A549 treated with RU486 at 1 μM for 4 hours (cell line): ENCODE measurements around the gene WDR17. TPM values are rescaled to one million over a fixed set of nuclear protein-coding genes. Genes with fewer than 3 reads are reported as not detected.

Experiments used
- total RNA-seq: library from RNA; stranded (reverse); fragments of 200-300 nt; extraction: Qiagen RNA extraction; gene quantifications from 5 replicates; pipeline ENCODE4 v1.2.3, GENCODE V29; 2022; ENCODE audit warnings: low read depth

Gene WDR17
- 0.86 to 2.0 TPM (median 1.4 TPM) in 5 replicates for total RNA-seq

GRCh38 chr4:176065435-176066291, at the start of gene WDR17:
Gene WDR17 (plus strand): TSS chr4:176065841. CDS start chr4:176111581, 45,740 bp downstream.

DNA sequence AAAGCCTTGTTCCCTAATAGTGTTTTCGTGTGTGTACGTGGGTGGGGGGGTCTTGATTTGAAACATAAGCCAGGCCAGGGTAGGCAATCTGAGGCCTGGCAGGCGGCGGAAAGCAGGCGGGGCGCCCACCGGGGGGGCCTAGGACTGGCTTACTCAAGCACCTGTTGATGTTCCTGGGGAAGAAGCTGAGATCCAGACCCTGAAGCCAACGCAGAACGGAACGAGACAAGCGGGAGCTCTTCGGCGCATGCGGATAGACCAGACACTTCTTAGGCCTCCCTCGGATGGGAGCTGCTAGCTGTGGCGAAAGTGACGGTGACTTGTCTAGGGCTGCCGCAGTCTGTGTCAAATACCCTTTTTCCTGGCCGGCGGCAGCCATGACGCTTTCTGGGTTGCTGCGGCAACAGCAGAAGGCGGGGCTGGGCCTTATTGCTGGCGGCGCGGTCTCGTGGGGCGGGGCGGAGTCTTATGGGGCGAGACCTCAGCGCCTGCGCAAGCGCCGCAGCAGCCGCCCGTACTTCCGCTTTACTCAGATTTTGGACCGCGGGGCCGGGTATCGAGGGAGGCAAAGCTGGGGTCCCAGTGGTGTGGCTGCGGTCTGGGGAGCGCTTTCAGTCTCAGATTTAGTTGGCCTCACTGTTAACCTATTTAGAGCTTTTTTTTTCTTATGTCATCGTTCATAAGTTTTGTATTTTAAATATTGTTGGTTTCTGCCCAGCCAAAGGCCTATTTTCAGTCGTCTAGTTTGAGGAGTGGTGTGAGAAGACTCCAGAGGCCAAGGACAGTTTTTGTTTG, 129.7 kb downstream of the WDR17 start, which contains the start of gene SPATA4:
Gene SPATA4 (minus strand): TSS at position 402 of the 795 bp plus-strand sequence. CDS start 23 bp downstream, at position 379.

Other genes starting within 250 kb of the WDR17 start
- 0.15 to 0.20 TPM (median 0.20 TPM) in 3 of 5 replicates, not detected in the others for gene SPATA4, start 129.7 kb downstream of the WDR17 start, total RNA-seq
- gene ASB5, start 203.4 kb downstream of the WDR17 start, total RNA-seq: 0.05 to 0.07 TPM in 2 of 5 replicates, not detected in the others